ENCODE results near the gene HS2ST1.
A peak's percentile ranks its signal among the peaks of the same experiment; 100 is the strongest.

The HS2ST1 gene

GRCh38 chr1:86993269-86993985 lies 79.0 kb downstream of the HS2ST1 start (continued):
- TF ChIP-seq ZXDB (tag by site-specific recombination; IDR thresholded peaks at IDR 0.05), result peak; percentile 51
- no peak for TF ChIP-seq ZNF768 (tag by site-specific recombination; IDR thresholded peaks at IDR 0.05)
- TF ChIP-seq AEBP2 (tag by site-specific recombination; IDR thresholded peaks at IDR 0.05; ENCODE audit: borderline replicate concordance), result no peak
- TF ChIP-seq ZNF664 (tag by site-specific recombination; IDR thresholded peaks at IDR 0.05), result 0 out of 2 replicates have a peak, but pooled peaks have one; percentile 16
- TF ChIP-seq ZNF585B (tag by site-specific recombination; IDR thresholded peaks at IDR 0.05), result no peak
- TF ChIP-seq KLF1 (tag by site-specific recombination; IDR thresholded peaks at IDR 0.05), result peak; percentile 51
- no peak for TF ChIP-seq ZNF623 (tag by site-specific recombination; IDR thresholded peaks at IDR 0.05)
- peak; percentile 76 for TF ChIP-seq ZNF843 (tag by site-specific recombination; IDR thresholded peaks at IDR 0.05)
- peak; percentile 40 for TF ChIP-seq PRDM1 (tag by site-specific recombination; IDR thresholded peaks at IDR 0.05)
- TF ChIP-seq ZNF707 (tag by site-specific recombination; IDR thresholded peaks at IDR 0.05), result no peak
- TF ChIP-seq OSR2 (tag by site-specific recombination; IDR thresholded peaks at IDR 0.05), result peak; percentile 12; the same call in 1 of the 2 replicates
- TF ChIP-seq ZNF670 (tag by site-specific recombination; IDR thresholded peaks at IDR 0.05; ENCODE audit: low read depth), result no peak
- TF ChIP-seq MZF1 (tag by site-specific recombination; IDR thresholded peaks at IDR 0.05; ENCODE audit: borderline replicate concordance), result no peak
- no peak for TF ChIP-seq ZNF747 (tag by site-specific recombination; IDR thresholded peaks at IDR 0.05)
- TF ChIP-seq BCL11B (tag by site-specific recombination; IDR thresholded peaks at IDR 0.05; ENCODE audit: low read depth), result no peak
- TF ChIP-seq ZNF202 (tag by site-specific recombination; IDR thresholded peaks at IDR 0.05; ENCODE audit: borderline replicate concordance), result no peak
- no peak for TF ChIP-seq ZSCAN30 (tag by site-specific recombination; IDR thresholded peaks at IDR 0.05)
- TF ChIP-seq ZNF423 (tag by site-specific recombination; IDR thresholded peaks at IDR 0.05), result no peak
- TF ChIP-seq SP7 (tag by site-specific recombination; IDR thresholded peaks at IDR 0.05), result peak; percentile 54
- no peak for TF ChIP-seq ZNF184 (tag by site-specific recombination; IDR thresholded peaks at IDR 0.05)
- no peak for TF ChIP-seq ZNF394 (tag by site-specific recombination; IDR thresholded peaks at IDR 0.05; ENCODE audit: borderline replicate concordance)
- no peak for TF ChIP-seq ZNF37A (tag by site-specific recombination; IDR thresholded peaks at IDR 0.05)
- no peak for TF ChIP-seq ZNF404 (tag by site-specific recombination; IDR thresholded peaks at IDR 0.05)
- no peak for TF ChIP-seq ZNF777 (tag by site-specific recombination; IDR thresholded peaks at IDR 0.05; ENCODE audit: borderline replicate concordance)
- no peak for TF ChIP-seq GLIS1 (tag by site-specific recombination; IDR thresholded peaks at IDR 0.05)
- TF ChIP-seq ZNF266 (tag by site-specific recombination; IDR thresholded peaks at IDR 0.05; ENCODE audit: low read depth), result no peak
- TF ChIP-seq SP2 (tag by site-specific recombination; IDR thresholded peaks at IDR 0.05), result no peak
- 0 out of 2 replicates have a peak, but pooled peaks have one; percentile 58 for TF ChIP-seq ZEB2 (tag by site-specific recombination; IDR thresholded peaks at IDR 0.05)
- no peak for TF ChIP-seq ZNF449 (tag by site-specific recombination; IDR thresholded peaks at IDR 0.05)
